ENCODE results near the gene CYP2C8.

Gene CYP2C8

DNA sequence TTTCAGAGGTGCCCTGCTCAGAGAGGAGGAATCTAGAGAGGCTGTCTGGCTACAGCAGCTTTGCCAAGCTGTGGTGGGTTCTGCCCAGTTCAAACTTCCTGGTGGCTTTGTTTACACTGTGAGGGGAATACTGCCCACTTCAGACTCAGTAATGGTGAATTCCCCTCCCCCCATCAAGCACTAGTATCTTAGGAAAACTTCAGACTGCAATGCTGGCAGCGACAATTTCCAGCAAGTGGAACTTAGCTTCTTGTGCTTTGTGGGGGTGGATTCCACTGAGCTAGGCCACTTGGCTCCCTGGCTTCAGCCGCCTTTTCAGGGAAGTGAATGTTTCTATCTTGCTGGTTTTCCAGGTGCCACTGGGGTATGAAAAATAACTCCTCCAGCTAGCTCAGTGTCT lies 42.8 kb downstream of the CYP2C8 start:
- TF ChIP-seq, protein P1, sequence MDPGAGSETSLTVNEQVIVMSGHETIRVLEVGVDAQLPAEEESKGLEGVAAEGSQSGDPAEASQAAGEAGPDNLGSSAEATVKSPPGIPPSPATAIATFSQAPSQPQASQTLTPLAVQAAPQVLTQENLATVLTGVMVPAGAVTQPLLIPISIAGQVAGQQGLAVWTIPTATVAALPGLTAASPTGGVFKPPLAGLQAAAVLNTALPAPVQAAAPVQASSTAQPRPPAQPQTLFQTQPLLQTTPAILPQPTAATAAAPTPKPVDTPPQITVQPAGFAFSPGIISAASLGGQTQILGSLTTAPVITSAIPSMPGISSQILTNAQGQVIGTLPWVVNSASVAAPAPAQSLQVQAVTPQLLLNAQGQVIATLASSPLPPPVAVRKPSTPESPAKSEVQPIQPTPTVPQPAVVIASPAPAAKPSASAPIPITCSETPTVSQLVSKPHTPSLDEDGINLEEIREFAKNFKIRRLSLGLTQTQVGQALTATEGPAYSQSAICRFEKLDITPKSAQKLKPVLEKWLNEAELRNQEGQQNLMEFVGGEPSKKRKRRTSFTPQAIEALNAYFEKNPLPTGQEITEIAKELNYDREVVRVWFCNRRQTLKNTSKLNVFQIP (CRISPR knock-in tag; IDR thresholded peaks at IDR 0.05; ENCODE audit: borderline replicate concordance, low read depth) = no peak
- TF ChIP-seq, protein P2, sequence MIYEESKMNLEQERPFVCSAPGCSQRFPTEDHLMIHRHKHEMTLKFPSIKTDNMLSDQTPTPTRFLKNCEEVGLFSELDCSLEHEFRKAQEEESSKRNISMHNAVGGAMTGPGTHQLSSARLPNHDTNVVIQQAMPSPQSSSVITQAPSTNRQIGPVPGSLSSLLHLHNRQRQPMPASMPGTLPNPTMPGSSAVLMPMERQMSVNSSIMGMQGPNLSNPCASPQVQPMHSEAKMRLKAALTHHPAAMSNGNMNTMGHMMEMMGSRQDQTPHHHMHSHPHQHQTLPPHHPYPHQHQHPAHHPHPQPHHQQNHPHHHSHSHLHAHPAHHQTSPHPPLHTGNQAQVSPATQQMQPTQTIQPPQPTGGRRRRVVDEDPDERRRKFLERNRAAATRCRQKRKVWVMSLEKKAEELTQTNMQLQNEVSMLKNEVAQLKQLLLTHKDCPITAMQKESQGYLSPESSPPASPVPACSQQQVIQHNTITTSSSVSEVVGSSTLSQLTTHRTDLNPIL (CRISPR knock-in tag; IDR thresholded peaks at IDR 0.05; ENCODE audit: low read depth) = no peak
- TF ChIP-seq TCF4 (CRISPR knock-in tag; IDR thresholded peaks at IDR 0.05; ENCODE audit: borderline replicate concordance) (no peak), PPARA (CRISPR knock-in tag; IDR thresholded peaks at IDR 0.05; ENCODE audit: borderline replicate concordance) (no peak), RARB (CRISPR knock-in tag; IDR thresholded peaks at IDR 0.05) (no peak), ZFP30 (CRISPR knock-in tag; IDR thresholded peaks at IDR 0.05) (no peak), BACH2 (CRISPR knock-in tag; IDR thresholded peaks at IDR 0.05; ENCODE audit: borderline replicate concordance) (no peak)
- TF ChIP-seq, protein P3, sequence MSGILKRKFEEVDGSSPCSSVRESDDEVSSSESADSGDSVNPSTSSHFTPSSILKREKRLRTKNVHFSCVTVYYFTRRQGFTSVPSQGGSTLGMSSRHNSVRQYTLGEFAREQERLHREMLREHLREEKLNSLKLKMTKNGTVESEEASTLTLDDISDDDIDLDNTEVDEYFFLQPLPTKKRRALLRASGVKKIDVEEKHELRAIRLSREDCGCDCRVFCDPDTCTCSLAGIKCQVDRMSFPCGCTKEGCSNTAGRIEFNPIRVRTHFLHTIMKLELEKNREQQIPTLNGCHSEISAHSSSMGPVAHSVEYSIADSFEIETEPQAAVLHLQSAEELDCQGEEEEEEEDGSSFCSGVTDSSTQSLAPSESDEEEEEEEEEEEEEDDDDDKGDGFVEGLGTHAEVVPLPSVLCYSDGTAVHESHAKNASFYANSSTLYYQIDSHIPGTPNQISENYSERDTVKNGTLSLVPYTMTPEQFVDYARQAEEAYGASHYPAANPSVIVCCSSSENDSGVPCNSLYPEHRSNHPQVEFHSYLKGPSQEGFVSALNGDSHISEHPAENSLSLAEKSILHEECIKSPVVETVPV (CRISPR knock-in tag; IDR thresholded peaks at IDR 0.05) = no peak
- no peak for ATAC-seq

DNA sequence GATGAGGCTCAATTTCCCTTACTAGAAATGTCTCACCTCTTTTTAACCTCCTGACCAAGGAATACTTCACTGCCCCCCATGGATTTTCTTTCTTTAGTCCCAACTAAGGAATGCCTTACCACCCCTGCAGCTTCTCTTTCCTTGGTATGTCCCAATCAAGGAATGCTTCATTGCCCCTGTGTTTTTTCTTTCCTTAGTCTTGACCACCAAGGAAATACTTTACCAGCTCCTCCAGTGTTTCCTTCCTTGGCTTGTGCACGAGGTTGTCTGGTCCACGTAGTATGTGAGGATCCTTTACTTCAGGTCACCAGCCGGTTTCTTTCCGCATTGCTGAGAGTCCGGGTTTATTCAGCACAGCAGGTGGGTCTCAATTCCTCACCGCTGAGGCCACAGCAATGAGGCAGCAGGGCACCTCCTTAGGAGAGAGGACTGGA lies 71.5 kb downstream of the CYP2C8 start:
- TF ChIP-seq PPARA (CRISPR knock-in tag; IDR thresholded peaks at IDR 0.05; ENCODE audit: borderline replicate concordance) = no peak
- no peak for TF ChIP-seq ZNF565 (CRISPR knock-in tag; conservative IDR thresholded peaks at IDR 0.05; ENCODE audit: low read depth)
- no peak for TF ChIP-seq ARNTL (CRISPR knock-in tag; IDR thresholded peaks at IDR 0.05; ENCODE audit: borderline replicate concordance, low read depth)
- TF ChIP-seq GLIS3 (CRISPR knock-in tag; IDR thresholded peaks at IDR 0.05) = no peak
- no peak for TF ChIP-seq ESRRG (CRISPR knock-in tag; IDR thresholded peaks at IDR 0.05)
- no peak for TF ChIP-seq ISL1 (CRISPR knock-in tag; IDR thresholded peaks at IDR 0.05)
- TF ChIP-seq ZNF8 (CRISPR knock-in tag; IDR thresholded peaks at IDR 0.05) = no peak
- TF ChIP-seq PATZ1 (CRISPR knock-in tag; IDR thresholded peaks at IDR 0.05; ENCODE audit: borderline replicate concordance) = no peak
- TF ChIP-seq ZFP3 (CRISPR knock-in tag; IDR thresholded peaks at IDR 0.05) = no peak
- ATAC-seq = no peak

GRCh38 chr10:94992811-94993210 lies 76.5 kb downstream of the CYP2C8 start:
- TF ChIP-seq ESRRG (CRISPR knock-in tag; IDR thresholded peaks at IDR 0.05) = no peak
- no peak for TF ChIP-seq PPARA (CRISPR knock-in tag; IDR thresholded peaks at IDR 0.05; ENCODE audit: borderline replicate concordance)
- TF ChIP-seq ZC3H10 (CRISPR knock-in tag; IDR thresholded peaks at IDR 0.05) = no peak
- no peak for TF ChIP-seq OSR1 (CRISPR knock-in tag; IDR thresholded peaks at IDR 0.05)
- TF ChIP-seq CSDC2 (CRISPR knock-in tag; IDR thresholded peaks at IDR 0.05) = no peak
- TF ChIP-seq, protein P1 (CRISPR knock-in tag; IDR thresholded peaks at IDR 0.05; ENCODE audit: borderline replicate concordance, low read depth) = no peak
- TF ChIP-seq BACH2 (CRISPR knock-in tag; IDR thresholded peaks at IDR 0.05; ENCODE audit: borderline replicate concordance) = no peak
- TF ChIP-seq, protein P3 (CRISPR knock-in tag; IDR thresholded peaks at IDR 0.05) = no peak
- no peak for TF ChIP-seq ZNF565 (CRISPR knock-in tag; conservative IDR thresholded peaks at IDR 0.05; ENCODE audit: low read depth)
- no peak for TF ChIP-seq PATZ1 (CRISPR knock-in tag; IDR thresholded peaks at IDR 0.05; ENCODE audit: borderline replicate concordance)
- TF ChIP-seq ZNF8 (CRISPR knock-in tag; IDR thresholded peaks at IDR 0.05) = no peak
- TF ChIP-seq ZFP30 (CRISPR knock-in tag; IDR thresholded peaks at IDR 0.05) = no peak
- TF ChIP-seq TSHZ2 (CRISPR knock-in tag; IDR thresholded peaks at IDR 0.05) = no peak
- TF ChIP-seq TCF4 (CRISPR knock-in tag; IDR thresholded peaks at IDR 0.05; ENCODE audit: borderline replicate concordance) = no peak
- no peak for ATAC-seq

Measured in SK-N-SH treated with all-trans-retinoic acid at 6 μM for 48 hours (cell line).